Activated T-helper 9 cell treated with anti-CD3 and anti-CD28 coated beads, Interleukin-2, amount 50 U/mL, for 16 hours (primary cell): ENCODE results near the gene DSCAML1.

Experiments
- DNase-seq: peaks from one replicate; pipeline ENCODE4 v3.0.0-alpha.2; 2020; ENCODE audit warnings: low read depth

Gene DSCAML1

GRCh38 chr11:117610901-117611300, 186.1 kb downstream of the DSCAML1 start:
- no peak for DNase-seq

GRCh38 chr11:117610045-117610444, 187.0 kb downstream of the DSCAML1 start:
- no peak for DNase-seq

- DNase-seq = no peak
These were observed 189.6 kb downstream of the DSCAML1 start for GRCh38 chr11:117607449-117607848.

- no peak for DNase-seq
These were observed 190.2 kb downstream of the DSCAML1 start for GRCh38 chr11:117606790-117607189.

GRCh38 chr11:117606211-117606610, 190.8 kb downstream of the DSCAML1 start:
- no peak for DNase-seq

GRCh38 chr11:117605331-117605730, 191.7 kb downstream of the DSCAML1 start:
- DNase-seq = no peak

GRCh38 chr11:117604336-117604995, 192.6 kb downstream of the DSCAML1 start:
- DNase-seq = no peak

DNA sequence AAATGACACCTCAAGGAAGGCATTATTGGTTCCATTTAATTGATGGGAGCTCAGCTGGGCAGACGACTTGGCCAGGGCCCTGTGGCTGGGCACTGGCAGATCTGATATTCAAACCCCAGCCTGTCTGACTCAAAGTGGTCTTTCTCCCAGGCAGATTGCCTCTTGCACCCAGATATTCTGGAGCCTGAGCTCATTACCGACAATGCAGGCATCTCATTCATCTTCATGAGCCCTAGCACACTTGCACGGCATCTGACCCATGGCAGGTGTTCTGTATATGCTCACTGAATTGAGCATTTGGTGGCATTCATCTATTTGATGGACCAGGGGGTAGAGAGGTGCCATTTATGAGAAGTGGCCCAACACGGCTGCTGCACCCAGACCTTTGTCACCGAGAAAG, 193.1 kb downstream of the DSCAML1 start:
- no peak for DNase-seq

GRCh38 chr11:117601006-117601708, 195.9 kb downstream of the DSCAML1 start:
- no peak for DNase-seq

GRCh38 chr11:117600234-117600783, 196.7 kb downstream of the DSCAML1 start:
- DNase-seq = no peak

- DNase-seq = no peak
These were observed 199.9 kb downstream of the DSCAML1 start for GRCh38 chr11:117597071-117597470.

GRCh38 chr11:117595440-117595839, 201.6 kb downstream of the DSCAML1 start:
- DNase-seq = no peak

DNA sequence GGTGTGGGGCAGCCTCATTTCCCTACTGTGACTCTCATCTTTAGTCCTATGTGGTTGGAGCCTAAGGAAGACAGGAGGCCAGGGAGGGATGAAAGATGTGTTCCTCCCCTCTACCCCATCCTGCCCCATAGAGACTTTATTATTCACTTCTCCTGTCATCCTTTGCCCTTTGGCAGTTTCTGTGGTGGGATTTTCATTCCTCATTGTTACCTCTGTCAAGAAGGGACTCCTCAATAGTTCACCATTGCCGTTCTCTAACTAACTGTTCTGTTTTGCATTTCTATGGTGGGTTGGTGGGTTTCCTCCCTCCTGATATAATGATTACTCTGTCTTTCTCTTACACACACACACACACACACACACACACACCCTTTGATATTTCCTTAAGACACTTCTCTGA, 202.3 kb downstream of the DSCAML1 start:
- no peak for DNase-seq

DNA sequence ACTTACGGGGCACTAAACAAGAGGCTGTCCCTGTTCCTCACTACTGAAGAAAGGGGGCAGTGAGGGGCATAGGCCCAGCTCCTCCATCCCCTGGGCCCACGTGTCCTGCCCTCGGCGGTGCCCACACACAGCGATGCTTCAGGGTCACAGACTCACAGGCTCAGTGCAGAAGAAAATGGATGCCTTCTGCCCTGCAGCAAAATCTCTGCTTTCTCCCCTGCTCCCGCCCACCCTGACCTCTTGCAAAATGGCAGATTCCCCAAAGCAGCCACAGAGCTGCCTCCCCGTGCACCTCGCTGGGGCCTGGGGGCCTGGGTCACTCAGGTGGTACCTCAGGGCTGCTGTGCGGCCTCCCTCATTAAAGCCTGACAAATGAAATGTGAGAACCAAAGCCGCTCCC, 204.0 kb downstream of the DSCAML1 start:
- no peak for DNase-seq

DNA sequence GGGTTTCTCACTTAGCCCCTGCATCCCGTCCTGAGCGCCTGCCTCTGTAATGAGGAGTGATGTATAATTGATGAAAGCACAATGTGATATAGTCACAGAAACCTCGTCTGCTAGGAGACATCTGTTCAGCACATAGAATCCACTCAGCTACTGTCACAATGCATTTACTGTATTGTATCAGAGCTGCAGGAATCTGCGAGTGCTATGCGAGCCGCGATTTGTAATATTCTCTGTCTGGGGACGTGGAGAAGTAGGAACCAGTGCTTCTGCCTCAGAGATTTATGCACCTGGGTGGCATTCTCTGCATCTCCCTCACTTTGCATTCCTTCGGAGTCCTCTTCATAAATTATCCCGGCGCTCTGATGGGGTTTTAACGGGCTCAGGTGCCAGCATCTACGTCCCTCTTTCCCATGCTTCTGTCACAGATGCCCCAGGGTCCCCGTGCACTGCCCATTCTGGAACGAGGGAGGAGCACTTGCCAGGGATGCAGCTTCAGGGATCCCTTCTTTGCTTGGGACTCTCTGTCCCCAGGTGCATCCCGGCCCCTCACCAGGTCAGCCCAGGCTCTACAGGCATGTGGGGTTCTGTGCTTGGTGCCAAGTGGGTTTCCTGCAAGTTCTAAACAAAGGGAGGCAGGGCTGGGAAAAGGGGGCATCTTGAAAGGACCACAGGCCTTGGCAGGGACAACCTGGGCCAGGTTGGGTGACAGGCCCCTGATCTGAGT, 205.5 kb downstream of the DSCAML1 start:
- DNase-seq = no peak

DNA sequence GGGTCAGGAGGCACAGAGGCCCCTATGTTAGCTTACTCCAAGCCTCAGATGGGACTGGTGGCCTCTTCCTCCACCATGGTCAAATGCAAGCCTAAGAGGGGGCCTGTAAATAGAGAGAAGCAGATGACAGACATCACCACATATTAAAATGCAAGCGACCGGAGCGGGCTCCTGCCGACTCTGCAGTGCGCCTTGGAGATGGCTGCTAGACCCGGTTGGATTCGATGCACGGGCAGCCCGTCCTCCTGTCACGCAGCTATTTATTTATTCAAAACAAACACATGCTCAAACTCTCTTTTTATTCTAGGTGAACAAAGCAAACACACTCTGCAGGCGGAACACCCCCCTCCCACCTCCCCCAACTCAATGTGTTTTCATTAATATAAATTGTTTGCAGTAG, 208.0 kb downstream of the DSCAML1 start:
- no peak for DNase-seq

- no peak for DNase-seq
These were observed 208.7 kb downstream of the DSCAML1 start for GRCh38 chr11:117588166-117588810.

DNA sequence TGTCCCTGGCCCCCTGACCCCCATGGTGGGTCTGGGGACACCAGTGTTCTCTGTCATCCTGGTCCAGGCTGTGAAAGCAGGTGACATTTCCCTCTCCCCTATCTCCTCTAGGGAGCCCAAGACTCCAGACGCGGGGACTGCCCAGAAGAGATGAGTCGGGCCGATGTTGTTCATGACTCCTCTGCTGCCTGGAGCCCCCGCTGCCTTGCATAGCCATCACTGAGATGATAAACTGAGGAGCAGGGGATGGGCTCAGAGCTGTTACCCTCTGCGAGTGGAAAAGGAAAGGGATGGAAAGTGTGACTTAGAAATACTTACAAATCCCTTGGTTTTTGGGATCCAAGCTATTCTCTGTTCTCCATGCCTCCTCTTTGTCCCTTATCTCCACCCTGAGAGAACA, 209.6 kb downstream of the DSCAML1 start:
- no peak for DNase-seq

DNA sequence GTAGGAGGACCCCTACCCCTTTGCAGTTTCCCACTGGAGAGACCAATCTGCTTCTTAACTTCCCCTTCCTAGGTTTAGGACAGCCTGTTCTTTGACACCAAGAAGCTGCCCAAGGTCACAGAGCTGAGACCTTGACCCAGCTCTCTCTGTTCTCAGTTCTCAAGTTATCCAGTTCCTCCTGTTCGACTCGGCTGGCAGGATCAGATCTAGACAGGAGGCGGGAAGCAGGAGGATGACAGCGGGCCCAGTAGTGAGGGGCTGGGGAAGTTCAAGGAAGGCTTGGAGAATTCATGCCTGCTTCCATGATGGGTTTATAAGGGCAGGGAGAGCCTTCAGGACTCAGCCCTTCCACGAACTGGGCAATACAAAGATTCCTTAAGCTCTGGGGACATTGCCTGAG, 210.6 kb downstream of the DSCAML1 start:
- DNase-seq = no peak

DNA sequence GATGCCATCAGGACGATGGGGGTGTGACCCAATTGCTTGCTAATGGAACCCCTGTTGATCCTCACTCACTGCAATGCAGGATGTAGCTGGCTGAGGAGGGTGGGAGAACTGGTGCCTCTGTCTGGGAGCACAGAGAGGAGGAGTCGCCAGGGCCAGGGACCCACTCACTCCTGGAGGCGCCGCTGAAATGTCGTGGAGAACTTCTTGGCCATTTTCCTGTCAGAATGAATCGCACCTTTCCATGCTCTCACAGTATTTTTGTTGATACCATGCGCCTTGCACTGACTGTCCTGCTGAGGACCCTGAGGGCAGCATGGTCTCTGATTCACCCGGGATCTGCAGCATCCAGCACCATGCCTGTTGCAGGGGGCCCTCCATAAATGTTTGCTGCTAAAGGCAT, 211.4 kb downstream of the DSCAML1 start:
- no peak for DNase-seq

DNA sequence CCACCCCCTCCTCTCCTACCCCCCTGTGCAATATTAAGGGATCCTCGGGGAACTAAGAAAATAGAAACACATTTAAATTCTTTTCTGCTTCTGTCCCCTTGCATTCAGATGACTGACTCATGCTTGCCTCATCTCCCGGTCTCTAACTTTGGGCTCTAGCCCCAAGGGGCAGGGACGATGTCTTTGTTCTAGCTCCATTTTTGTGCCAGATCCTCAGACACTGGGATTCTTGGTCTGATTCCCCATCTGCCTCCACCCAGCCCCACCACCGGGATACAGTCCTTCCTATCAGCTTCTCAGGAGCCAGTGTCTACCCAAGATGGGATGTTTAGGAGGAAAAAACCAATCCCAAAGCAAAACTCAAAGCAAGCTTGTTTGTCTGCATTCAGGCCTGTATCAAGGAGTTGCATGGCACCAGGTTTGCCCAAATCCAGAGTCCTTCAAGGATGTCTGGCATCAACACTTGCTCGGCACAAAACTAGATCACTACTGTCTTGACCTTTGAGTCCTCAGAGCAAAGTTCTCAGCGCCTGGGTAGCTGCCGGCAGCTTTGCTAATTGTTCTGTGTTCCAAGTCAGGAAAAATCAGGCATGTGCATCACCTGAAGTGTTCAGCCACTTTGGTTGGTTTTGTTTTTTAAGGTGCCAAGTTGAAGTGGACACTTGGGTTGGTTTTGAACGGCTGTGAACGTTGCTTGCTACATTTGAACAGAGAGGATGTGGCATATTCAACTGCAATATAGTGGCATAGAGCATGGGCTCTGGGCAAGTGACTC, 212.8 kb downstream of the DSCAML1 start:
- DNase-seq = no peak
